Stomach smooth muscle (tissue), 2 donors: Measurements from ENCODE around the gene BMS1.

Source experiments
- H3K27ac ChIP-seq: one replicate; pipeline ENCODE4 v1.7.0; 2013; ENCODE audit warnings: mild to moderate bottlenecking, low read length, inconsistent platforms
- H3K27me3 ChIP-seq, 2 donors: one replicate each; pipeline ENCODE4 v1.7.0; 2013; ENCODE audit warnings: low read length in 2 of 2; ENCODE audit not compliant: insufficient read depth in 2 of 2, control insufficient read depth in 1 of 2
- H3K36me3 ChIP-seq, 2 donors: one replicate each; pipeline ENCODE4 v1.7.0; 2013; ENCODE audit warnings: low read length in 2 of 2; ENCODE audit not compliant: control insufficient read depth in 2 of 2, insufficient read depth in 2 of 2
- H3K4me1 ChIP-seq: one replicate; pipeline ENCODE4 v1.7.0; 2013; ENCODE audit warnings: low read length; ENCODE audit not compliant: control insufficient read depth, insufficient read depth
- H3K4me3 ChIP-seq, 2 donors: one replicate each; pipeline ENCODE4 v1.7.0; 2013; ENCODE audit warnings: low read length in 2 of 2
- H3K9ac ChIP-seq, 2 donors: one replicate each; pipeline ENCODE4 v1.7.0; 2013; ENCODE audit warnings: low read length in 2 of 2, mild to moderate bottlenecking in 1 of 2
- H3K9me3 ChIP-seq, 2 donors: one replicate each; pipeline ENCODE4 v1.7.0; 2013; ENCODE audit warnings: low read length in 2 of 2; ENCODE audit not compliant: control insufficient read depth in 2 of 2
- donor health status: healthy.
- donor health status: Pancreatic carcinoma.

The BMS1 gene

DNA sequence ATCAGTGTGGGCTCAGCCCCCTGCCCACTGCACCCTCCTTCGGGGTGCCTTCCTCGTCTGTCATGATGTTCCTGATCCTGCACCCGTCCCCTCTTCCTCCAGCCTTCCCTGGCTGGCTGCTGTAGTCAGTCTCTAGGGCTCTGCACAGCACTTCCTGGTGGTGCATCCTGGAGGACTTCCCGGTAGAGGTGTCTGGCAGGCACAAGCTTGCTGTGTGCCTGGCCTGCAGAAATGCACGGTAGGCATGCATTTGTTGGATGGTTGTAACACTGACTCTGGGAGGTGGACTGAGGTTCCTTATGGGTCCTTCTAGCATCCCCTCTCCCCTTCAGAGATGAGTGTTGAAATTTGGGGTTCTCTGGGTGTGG, 92.8 kb downstream of the BMS1 start:
- Histone ChIP-seq H3K27ac (no peak overlapping the region), H3K27me3 (peaks cover 0 to 19% of the 10 kb centered on the region in 2 donors), H3K4me3 (no peak overlapping the region), H3K36me3 (no peaks in the 10 kb centered on the region), H3K9me3 (no peaks in the 10 kb centered on the region), H3K4me1 (no peaks in the 10 kb centered on the region), H3K9ac (no peak overlapping the region)

DNA sequence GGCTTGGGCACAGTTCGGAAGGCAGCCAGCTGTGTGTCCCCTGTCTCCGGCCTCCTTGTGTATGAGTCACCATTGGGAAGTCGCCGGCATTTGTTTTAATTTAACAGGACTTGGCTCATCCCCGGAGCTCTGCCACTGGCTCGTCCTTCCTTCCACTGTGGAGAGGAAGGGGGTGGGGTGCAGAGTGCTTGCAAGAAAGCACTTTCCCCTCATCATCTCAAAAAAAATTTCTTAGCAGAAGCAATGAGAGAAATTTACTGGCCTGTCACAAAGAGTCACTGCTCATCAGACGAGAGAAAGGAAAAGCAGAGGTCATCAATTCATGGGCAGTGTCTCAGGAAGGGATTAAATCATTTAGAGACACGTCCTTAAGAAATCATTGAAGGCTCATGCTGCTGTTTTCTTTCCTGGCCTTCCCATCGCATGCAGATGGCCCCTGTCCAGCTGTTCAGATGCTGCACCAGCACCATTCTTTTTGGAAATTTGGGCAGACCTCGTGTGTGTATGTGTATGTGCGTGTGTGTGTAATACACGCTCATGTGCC, 93.3 kb downstream of the BMS1 start:
- no peaks in the 10 kb centered on the region for H3K4me1 ChIP-seq
- no peaks in the 10 kb centered on the region for H3K36me3 ChIP-seq
- no peak overlapping the region for H3K4me3 ChIP-seq
- peaks cover 0 to 19% of the 10 kb centered on the region in 2 donors for H3K27me3 ChIP-seq
- no peak overlapping the region for H3K9ac ChIP-seq
- no peaks in the 10 kb centered on the region for H3K9me3 ChIP-seq
- H3K27ac ChIP-seq: no peak overlapping the region

GRCh38 chr10:42876476-42876875, 93.9 kb downstream of the BMS1 start:
- Histone ChIP-seq H3K9me3 (no peaks in the 10 kb centered on the region), H3K9ac (no peak overlapping the region), H3K27me3 (peaks cover 0 to 19% of the 10 kb centered on the region in 2 donors), H3K4me3 (no peak overlapping the region), H3K36me3 (no peaks in the 10 kb centered on the region), H3K27ac (no peak overlapping the region), H3K4me1 (no peaks in the 10 kb centered on the region)

DNA sequence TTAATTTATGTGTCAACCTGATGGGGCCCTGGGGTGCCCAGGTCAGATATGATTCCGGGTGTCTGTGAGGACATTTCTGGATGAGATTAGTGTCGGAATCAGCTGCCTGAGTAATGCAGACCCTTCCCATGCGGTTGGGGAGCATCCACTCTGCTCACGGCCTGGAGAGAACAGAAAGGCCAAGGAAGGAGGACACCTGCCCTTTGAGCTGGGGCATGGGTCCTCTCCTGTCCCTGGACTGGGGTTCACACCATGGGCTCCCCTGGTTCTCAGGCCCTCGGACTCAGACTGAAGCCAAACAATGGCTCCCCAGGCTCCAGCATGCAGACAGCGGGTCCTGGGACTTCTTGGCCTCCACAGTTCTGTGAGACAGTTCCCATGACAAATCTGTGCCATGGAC, 94.3 kb downstream of the BMS1 start:
- H3K36me3 ChIP-seq: no peaks in the 10 kb centered on the region
- no peak overlapping the region for H3K9ac ChIP-seq
- no peaks in the 10 kb centered on the region for H3K9me3 ChIP-seq
- H3K27ac ChIP-seq: no peak overlapping the region
- no peaks in the 10 kb centered on the region for H3K4me1 ChIP-seq
- no peak overlapping the region for H3K4me3 ChIP-seq
- H3K27me3 ChIP-seq: peaks cover 0 to 19% of the 10 kb centered on the region in 2 donors

GRCh38 chr10:42877496-42878030, 95.0 kb downstream of the BMS1 start:
- no peaks in the 10 kb centered on the region for H3K4me1 ChIP-seq
- peaks cover 0 to 4% of the 10 kb centered on the region in 2 donors for H3K9me3 ChIP-seq
- no peak overlapping the region for H3K9ac ChIP-seq
- H3K27ac ChIP-seq: no peak overlapping the region
- no peaks in the 10 kb centered on the region for H3K36me3 ChIP-seq
- H3K4me3 ChIP-seq: no peak overlapping the region
- peaks cover 0 to 19% of the 10 kb centered on the region in 2 donors for H3K27me3 ChIP-seq

GRCh38 chr10:42878134-42878820, 95.7 kb downstream of the BMS1 start:
- H3K9me3 ChIP-seq: peaks cover 0 to 4% of the 10 kb centered on the region in 2 donors
- no peak overlapping the region for H3K9ac ChIP-seq
- H3K4me1 ChIP-seq: no peaks in the 10 kb centered on the region
- H3K27me3 ChIP-seq: peaks cover 0 to 16% of the 10 kb centered on the region in 2 donors
- no peaks in the 10 kb centered on the region for H3K36me3 ChIP-seq
- H3K4me3 ChIP-seq: no peak overlapping the region
- no peak overlapping the region for H3K27ac ChIP-seq

GRCh38 chr10:42878821-42879195, 96.2 kb downstream of the BMS1 start:
- no peaks in the 10 kb centered on the region for H3K36me3 ChIP-seq
- H3K4me1 ChIP-seq: no peaks in the 10 kb centered on the region
- H3K9me3 ChIP-seq: peaks cover 0 to 4% of the 10 kb centered on the region in 2 donors
- no peak overlapping the region for H3K4me3 ChIP-seq
- no peak overlapping the region for H3K9ac ChIP-seq
- H3K27ac ChIP-seq: no peak overlapping the region
- peaks cover 0 to 15% of the 10 kb centered on the region in 2 donors for H3K27me3 ChIP-seq

DNA sequence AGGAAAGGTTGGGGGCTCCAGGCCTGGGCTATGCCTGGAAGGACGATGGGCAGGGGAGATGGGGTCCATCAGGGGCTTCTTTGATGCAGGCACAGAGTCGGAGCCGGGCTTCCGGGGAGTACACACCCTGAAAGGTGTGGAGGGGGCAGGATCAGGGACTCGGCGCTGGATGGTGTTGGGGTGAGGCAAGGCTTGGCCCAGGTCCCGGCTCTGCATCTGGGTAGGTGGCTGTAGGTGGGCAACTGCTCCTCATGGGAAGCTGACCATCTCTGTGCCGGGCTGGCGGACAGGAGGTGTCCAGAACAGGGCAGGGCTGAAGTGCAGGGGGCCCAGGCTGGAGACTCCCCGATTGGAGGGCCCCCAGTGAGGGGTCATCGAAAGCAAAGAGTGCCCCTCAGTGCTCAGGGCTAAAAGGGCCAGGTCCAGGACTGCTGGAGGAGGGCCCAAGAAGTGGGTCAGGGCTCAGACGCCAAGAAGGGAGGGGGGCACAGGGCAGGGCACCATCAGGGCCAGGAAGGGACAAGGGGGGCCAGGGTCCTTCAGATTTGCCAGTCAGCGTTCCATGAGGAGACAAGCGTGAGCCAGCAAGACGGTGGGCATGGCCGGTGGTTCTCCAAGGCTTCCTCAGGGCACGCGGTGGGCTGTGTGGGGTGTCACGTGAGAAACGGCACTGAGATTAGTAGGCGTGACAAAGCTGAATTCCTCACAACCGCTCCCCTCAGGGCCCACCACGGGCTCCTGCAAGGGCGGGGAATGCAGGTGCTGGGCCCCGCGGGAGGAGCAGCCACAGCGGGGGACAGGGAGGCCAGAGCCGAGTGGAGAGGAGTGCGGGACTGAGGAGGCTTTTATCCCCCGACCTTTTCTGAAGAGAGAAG, 97.0 kb downstream of the BMS1 start:
- no peak overlapping the region for H3K27ac ChIP-seq
- no peaks in the 10 kb centered on the region for H3K36me3 ChIP-seq
- peaks cover 0 to 4% of the 10 kb centered on the region in 2 donors for H3K9me3 ChIP-seq
- peaks cover 0 to 15% of the 10 kb centered on the region in 2 donors for H3K27me3 ChIP-seq
- no peak overlapping the region for H3K9ac ChIP-seq
- no peak overlapping the region for H3K4me3 ChIP-seq
- H3K4me1 ChIP-seq: no peaks in the 10 kb centered on the region

- no peaks in the 10 kb centered on the region for H3K4me1 ChIP-seq
- H3K27ac ChIP-seq: no peak overlapping the region
- peaks cover 0 to 14% of the 10 kb centered on the region in 2 donors for H3K27me3 ChIP-seq
- H3K9me3 ChIP-seq: peaks cover 0 to 4% of the 10 kb centered on the region in 2 donors
- H3K4me3 ChIP-seq: no peak overlapping the region
- no peak overlapping the region for H3K9ac ChIP-seq
- H3K36me3 ChIP-seq: no peaks in the 10 kb centered on the region
Observed at GRCh38 chr10:42880255-42880620, 97.6 kb downstream of the BMS1 start.

DNA sequence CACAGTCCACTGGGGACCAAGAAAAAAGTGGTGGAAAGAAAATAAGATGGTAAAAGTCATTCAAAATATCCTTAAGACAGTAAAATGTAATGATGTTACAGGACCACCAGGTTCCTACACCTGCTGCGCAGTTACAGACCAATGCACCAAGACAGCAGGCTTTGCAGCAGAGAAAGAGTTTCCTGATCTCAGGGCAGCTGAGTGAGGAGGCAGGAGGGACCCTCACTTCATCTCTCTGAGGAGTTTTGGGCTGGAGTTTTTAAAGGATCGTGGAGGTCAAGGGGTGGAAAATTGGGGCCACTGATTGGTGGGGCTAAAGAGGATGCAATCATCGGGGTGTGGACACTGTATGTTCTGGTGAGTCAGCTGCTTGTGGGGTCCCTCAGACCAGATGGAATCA, 100.0 kb downstream of the BMS1 start:
- no peaks in the 10 kb centered on the region for H3K4me1 ChIP-seq
- H3K36me3 ChIP-seq: no peaks in the 10 kb centered on the region
- no peak overlapping the region for H3K27ac ChIP-seq
- no peak overlapping the region for H3K9ac ChIP-seq
- peaks cover 0 to 10% of the 10 kb centered on the region in 2 donors for H3K27me3 ChIP-seq
- H3K9me3 ChIP-seq: peaks cover 0 to 4% of the 10 kb centered on the region in 2 donors
- H3K4me3 ChIP-seq: no peak overlapping the region
